GM18867 (cell line): Measurements from ENCODE around the gene PLPP3.
A peak's percentile ranks its signal among the peaks of the same experiment; 100 is the strongest.

Experiments used
- ATAC-seq: cut with Tn5 transposase; IDR thresholded peaks from one replicate; pipeline ENCODE4 v1.9.1; 2021; ENCODE audit warnings: mild to moderate bottlenecking, moderate library complexity; ENCODE audit not compliant: unreplicated experiment

Gene PLPP3

DNA sequence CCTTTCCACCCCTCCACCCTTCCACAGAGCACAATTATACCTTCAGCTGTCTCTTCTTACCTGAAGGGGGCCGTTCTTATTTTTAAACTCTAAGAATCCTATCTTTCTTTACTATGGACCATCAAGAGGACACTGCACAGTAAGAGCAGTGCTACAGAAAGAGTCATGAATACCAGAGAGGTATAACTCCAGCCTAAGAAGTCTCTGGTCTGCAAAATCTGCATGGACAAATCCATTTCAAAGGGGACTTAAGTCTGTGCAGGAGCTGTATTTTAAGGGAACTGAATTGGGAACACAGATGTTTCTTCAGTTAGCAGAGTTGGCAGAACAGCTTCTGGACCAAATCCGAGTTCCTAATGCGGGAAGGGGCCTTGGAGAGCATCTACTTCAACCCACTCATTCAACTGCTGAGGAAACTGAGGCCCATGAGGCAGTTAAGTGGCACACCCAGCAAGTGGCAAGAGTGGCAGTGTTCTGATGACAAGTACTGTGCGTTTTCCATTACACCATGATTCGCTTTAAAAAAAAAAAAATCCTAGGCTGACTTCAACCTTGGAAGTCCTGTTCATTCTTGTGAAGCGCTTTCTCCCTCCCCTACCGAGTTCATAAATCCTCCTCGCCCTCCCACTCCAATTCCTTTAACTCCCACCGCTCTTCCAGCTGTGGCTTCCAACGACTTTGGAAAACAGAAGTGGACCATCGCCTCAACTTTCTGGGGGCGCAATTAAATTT is 1.8 kb downstream of the PLPP3 start:
- ATAC-seq = no peak

DNA sequence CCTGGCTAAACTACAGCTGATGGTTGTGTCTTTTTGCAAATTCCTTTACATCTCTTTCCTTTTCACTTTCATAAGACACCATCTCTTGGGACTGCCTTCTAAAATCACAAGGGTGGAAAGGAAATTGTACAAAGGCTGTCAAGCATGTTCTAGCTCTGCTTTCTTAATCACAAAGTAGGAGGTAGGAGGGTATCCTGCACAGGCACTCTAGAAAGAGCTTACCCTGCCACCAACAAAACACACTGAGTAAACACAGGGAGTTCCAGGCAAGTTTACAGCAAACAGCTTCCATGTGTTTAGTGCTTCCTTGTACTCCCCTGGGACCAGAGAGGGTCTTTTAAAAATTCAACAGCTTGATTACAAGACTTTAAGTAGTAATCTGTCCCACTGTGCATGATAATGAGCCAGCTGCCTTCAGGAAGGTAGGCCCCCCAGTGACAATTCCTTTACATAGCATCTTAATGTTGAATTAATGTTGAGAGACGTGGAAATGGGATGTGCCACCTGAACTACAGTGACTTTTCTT is 2.4 kb downstream of the PLPP3 start:
- ATAC-seq = no peak

DNA sequence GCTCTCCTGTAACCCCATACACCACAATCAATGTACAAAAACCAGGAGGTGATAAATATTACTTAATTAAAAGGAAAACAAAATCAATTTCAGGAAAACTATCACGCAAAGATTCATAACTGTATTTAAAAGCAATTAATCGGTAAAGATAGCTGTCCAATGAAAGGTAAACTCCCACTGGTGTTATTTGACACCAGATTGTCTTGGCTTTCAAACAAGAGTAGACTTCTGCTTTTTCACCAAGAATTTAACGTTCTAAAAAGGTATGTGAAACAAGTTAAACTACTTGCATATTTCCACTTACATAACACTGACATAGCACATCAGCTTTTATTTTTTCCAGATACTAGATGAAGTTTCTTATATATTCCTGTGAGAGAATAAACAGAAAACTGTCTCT is 3.5 kb downstream of the PLPP3 start:
- ATAC-seq = no peak

- ATAC-seq = no peak
Measured at GRCh38 chr1:56574794-56575193, 4.6 kb downstream of the PLPP3 start.

DNA sequence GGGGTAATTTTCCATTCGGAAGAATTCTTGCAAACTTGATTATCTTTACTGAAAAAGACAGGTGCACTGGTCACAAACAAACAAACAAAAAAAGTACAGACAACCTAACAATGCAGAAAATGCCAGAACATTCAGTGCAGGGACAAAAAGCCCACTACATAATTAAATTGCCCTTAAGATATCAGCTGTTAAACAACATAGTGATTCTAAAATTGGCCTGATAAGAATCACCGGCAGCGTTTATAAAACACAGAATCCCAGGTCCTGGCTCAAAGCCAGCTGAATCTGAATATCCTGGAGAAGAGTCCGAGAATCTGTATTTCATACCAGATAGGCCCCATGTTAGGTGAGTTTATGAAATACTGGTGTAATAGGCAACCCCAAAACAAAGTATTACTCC is 6.1 kb downstream of the PLPP3 start:
- no peak for ATAC-seq

DNA sequence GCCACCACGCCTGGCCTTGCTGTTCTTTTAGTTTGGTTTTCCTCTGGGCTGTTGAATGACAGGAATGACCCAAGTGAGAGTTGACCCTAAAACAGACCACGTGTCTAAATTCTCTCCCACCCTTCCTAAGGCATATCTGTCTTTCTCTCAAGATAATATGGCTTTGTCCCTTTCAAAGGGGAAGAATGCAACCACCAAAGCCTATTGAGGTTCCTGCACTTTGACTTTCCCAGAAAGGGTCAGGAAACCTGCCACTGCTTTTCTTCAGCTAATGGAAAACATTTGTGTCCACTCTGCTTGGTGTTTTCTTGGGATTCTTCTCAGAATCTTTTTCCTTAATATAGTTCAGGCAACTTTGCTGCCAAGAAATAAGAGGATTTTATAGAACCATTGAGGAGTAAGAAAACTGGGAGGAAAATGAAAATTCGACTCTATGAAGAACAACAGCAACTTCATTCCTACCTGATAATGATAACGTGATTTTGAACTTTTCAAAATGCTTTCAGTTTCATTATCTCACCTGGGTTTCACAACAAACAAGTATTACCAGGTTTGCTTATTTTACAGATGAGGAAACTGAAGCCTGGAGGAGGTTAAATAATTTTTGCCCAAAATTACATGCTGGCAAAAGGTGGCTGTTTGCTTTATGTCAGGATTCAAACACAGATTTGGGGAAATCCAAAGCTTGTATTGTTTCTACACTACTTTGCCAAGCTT is 6.9 kb downstream of the PLPP3 start:
- ATAC-seq = no peak

GRCh38 chr1:56571448-56571847 is 7.9 kb downstream of the PLPP3 start:
- no peak for ATAC-seq

DNA sequence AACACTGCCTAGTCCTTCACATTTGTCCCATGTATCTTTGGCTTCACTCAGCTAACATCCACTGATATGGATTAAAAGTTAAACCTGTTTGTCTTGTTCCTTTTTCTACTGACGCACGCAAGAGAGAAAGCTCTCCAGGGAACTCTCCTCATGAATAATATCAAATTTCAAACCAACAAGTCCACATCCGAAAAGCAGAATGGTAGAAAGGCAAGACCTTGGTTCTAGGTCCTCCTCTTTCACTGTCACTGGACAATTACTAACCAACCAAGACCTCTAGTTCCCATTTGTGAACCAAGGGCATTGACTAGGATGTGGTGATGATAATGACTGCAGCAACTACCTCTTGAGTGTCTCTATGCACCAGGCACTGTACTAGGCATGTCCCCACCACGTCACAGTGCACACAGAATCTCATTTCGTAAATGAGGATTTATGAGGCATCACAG is 8.4 kb downstream of the PLPP3 start:
- ATAC-seq = no peak

DNA sequence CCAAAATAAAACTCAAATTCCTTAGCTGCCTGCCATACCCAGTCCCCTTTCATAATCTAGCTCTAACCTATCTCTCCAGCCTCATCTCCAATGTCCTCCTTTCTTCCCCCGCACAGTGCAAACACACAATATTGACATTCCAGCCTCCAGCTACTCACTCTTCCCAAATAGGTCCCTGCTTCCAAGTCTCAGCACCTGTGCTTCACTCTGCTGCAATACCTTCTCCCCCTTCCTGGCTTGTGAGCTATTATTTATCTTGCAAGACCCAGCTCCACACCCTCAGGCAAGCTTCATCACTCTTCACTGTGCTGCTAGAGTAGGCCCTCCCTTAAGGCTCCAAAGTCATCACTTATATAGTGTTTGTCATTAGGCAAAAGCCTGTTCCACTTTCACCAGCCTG is 9.7 kb downstream of the PLPP3 start:
- ATAC-seq = no peak

- no peak for ATAC-seq
Measured at GRCh38 chr1:56566994-56567393, 12.4 kb downstream of the PLPP3 start.

- ATAC-seq = no peak
Measured at GRCh38 chr1:56566061-56566744, 13.2 kb downstream of the PLPP3 start.

GRCh38 chr1:56564615-56565014 is 14.7 kb downstream of the PLPP3 start:
- no peak for ATAC-seq

- no peak for ATAC-seq
Measured at GRCh38 chr1:56563568-56563967, 15.8 kb downstream of the PLPP3 start.

- ATAC-seq = no peak
Measured at GRCh38 chr1:56562891-56563452, 16.4 kb downstream of the PLPP3 start.

- peak; percentile 50 for ATAC-seq
Measured at GRCh38 chr1:56561227-56562019, 17.9 kb downstream of the PLPP3 start.

GRCh38 chr1:56557746-56558145 is 21.6 kb downstream of the PLPP3 start:
- no peak for ATAC-seq

DNA sequence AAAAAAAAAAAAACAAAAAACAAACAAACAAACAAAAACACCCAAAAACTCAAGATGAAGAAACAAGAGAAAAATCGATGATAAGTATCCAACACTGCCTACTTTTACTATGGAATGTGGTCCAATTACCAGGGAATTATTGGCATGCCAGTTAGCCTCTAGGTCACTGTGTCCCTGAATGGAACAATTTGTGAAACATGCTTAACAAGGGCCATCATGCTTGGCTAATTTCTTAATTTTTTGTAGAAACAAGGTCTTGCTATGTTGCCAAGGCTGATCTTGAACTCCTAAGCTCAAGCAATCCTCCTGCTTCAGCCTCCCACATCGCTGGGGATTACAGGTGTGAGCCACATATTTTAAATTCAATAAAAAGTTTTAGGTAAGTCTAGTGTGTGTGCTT is 23.9 kb downstream of the PLPP3 start:
- ATAC-seq = no peak

DNA sequence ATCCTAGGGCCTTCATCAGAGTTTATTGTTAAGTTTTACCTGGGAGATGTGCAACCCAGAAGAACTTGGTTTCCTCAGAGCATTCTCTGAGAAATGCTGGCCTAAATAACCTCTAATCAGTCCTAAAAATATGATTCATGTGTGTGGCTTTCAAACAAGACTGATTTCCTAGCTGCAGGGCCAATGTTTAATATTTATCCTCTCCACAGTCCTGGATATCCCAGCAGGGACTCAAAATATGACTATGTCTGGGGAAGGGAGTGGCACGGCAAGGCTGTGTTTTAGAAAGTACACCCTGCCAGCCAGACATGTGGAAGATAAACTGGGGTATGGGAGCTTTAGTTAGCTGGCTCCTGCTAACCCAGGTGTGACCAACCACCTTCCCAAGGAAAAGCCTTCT is 26.3 kb downstream of the PLPP3 start:
- no peak for ATAC-seq

DNA sequence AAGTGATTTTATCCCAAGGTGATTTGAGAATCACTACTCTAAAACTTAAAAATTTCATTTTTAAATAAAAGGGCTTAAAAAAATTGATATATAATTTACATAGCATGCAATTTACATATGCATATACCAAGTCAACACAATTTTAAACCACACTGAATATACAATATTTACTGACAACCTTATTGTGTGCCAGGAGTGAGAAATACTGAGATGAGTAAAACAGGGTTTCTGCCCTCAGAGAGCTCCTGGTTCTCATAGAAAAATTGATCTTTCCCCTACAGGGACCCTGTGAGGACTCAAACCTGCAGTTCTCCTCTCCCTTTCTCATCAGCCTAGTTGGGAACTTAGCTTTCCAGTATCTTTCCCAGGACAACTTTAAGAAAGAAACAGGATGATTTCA is 27.0 kb downstream of the PLPP3 start:
- no peak for ATAC-seq

- no peak for ATAC-seq
Measured at GRCh38 chr1:56551691-56552090, 27.7 kb downstream of the PLPP3 start.

DNA sequence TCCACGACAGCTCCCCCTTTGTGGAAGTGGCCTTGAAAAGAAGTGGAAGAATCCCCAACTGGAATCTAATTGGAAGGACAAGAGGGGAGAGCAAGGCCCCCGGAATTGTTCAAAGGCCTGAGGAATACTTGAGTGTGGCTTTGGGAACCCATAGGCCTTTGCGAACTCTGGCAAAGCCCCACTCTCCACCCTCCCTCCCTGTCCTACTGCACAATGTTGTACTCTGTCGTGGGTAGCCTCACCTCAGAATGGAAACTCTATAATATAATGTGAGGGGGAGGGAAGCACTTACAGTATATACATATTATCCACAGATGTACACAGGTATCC is 28.5 kb downstream of the PLPP3 start:
- ATAC-seq = no peak
